GM12878 (cell line): ENCODE data around the gene SPRYD7. TPM values are rescaled to one million over a fixed set of nuclear protein-coding genes. Genes with fewer than 3 reads are reported as not detected.

Source experiments
- ATAC-seq: fragments of 200-7000 bp; cut with Tn5 transposase; 3 replicates; pipeline ENCODE4 v1.9.1; 2020; ENCODE audit warnings: mild to moderate bottlenecking, moderate library complexity
- BruUV-seq: library from RNA; stranded (reverse); fragments of 400-500 nt; replicated peaks from 2 replicates; lab custom pipeline; 2021; lab: Mats Ljungman, UMichigan
- CTCF ChIA-PET: fragments of 300-600 bp; sonication (Branson Sonifier 250); formaldehyde crosslinking; extraction: SDS; loops from one replicate; lab custom pipeline; 2021; ENCODE audit warnings: inconsistent platforms; lab: Yijun Ruan, JAX
- POLR2A ChIA-PET: fragments of 350-600 bp; formaldehyde crosslinking; extraction: SDS; loops from one replicate; lab custom pipeline; 2021; ENCODE audit warnings: inconsistent platforms; lab: Charles Lee
- RAD21 ChIA-PET: fragments of 300-600 bp; sonication (Branson Sonifier 250); formaldehyde crosslinking; loops from one replicate; lab custom pipeline; 2023; ENCODE audit warnings: antibody characterized with exemption; ENCODE audit not compliant: unreplicated experiment; lab: Charles Lee
- SMC1A ChIA-PET: fragments of 300-600 bp; sonication (Branson Sonifier 250); formaldehyde crosslinking; loops from one replicate; lab custom pipeline; 2023; ENCODE audit not compliant: unreplicated experiment, uncharacterized antibody; lab: Charles Lee
- DNase-seq: peaks from one replicate; pipeline ENCODE4 v3.0.0-alpha.2; 2011; ENCODE audit warnings: low read depth, low spot score
- FAIRE-seq: peaks from 3 replicates; lab custom pipeline; 2011; peaks lifted over from hg19 to GRCh38; lab: Jason Lieb, UNC
- H2AFZ ChIP-seq: 2 replicates; pipeline ENCODE4 v1.6.0; 2011; ENCODE audit warnings: low read depth, low read length, control low read depth; ENCODE audit not compliant: control insufficient read depth
- H3K27ac ChIP-seq: 2 replicates; pipeline ENCODE4 v1.5.1; 2011; ENCODE audit warnings: control low read depth; ENCODE audit not compliant: control insufficient read depth, insufficient read depth
- H3K27me3 ChIP-seq, 2 experiments: replicated peaks in 1 of 2; 2 replicates each; pipeline versions ENCODE4 v1.6.0 to v1.6.1; 2011; ENCODE audit warnings: low read length in 1 of 2; ENCODE audit not compliant: control insufficient read depth in 2 of 2, insufficient read depth in 2 of 2
- H3K36me3 ChIP-seq, 2 experiments: 2 replicates each; pipeline ENCODE4 v1.5.1; 2011; ENCODE audit warnings: low read length in 1 of 2; ENCODE audit not compliant: control insufficient read depth in 2 of 2, insufficient read depth in 2 of 2
- H3K4me1 ChIP-seq: 2 replicates; pipeline ENCODE4 v1.6.1; 2011; ENCODE audit warnings: mild to moderate bottlenecking, low read length, moderate library complexity, mixed read lengths; ENCODE audit not compliant: control insufficient read depth, insufficient read depth
- H3K4me2 ChIP-seq: 2 replicates; pipeline ENCODE4 v1.6.0; 2011; ENCODE audit warnings: control low read depth; ENCODE audit not compliant: control insufficient read depth, insufficient read depth
- H3K4me3 ChIP-seq: fragments of 200-600 bp; sonication (generic); 2 replicates; pipeline ENCODE4 v1.5.1; 2016
- H3K79me2 ChIP-seq: 2 replicates; pipeline ENCODE4 v1.6.0; 2011; ENCODE audit warnings: low read length; ENCODE audit not compliant: control insufficient read depth, insufficient read depth
- H3K9ac ChIP-seq: 2 replicates; pipeline ENCODE4 v1.8.0; 2011; ENCODE audit warnings: low read length, control low read depth, mixed read lengths; ENCODE audit not compliant: control insufficient read depth, insufficient read depth
- H3K9me3 ChIP-seq: replicated peaks from 3 replicates; pipeline ENCODE4 v1.5.1; 2011; ENCODE audit warnings: mild to moderate bottlenecking, low read length; ENCODE audit not compliant: control insufficient read depth, insufficient read depth
- H4K20me1 ChIP-seq: 2 replicates; pipeline ENCODE4 v1.6.0; 2011; ENCODE audit not compliant: control insufficient read depth, insufficient read depth
- ATF7 ChIP-seq: fragments of 450-650 bp; IDR thresholded peaks from 2 replicates; pipeline ENCODE4 v1.6.1; 2016; ENCODE audit warnings: low read depth, mild to moderate bottlenecking
- CEBPB ChIP-seq, 2 experiments: fragments of 150-350 bp in 1 of 2; IDR thresholded peaks; 2 replicates each; pipeline ENCODE4 v1.6.1; 2012 to 2014; ENCODE audit warnings: low read depth in 2 of 2, low read length in 2 of 2, borderline replicate concordance in 1 of 2, inconsistent platforms in 1 of 2
- CEBPZ ChIP-seq: fragments of 150-350 bp; IDR thresholded peaks from 2 replicates; pipeline ENCODE4 v1.6.1; 2016; ENCODE audit warnings: low read depth, low read length
- NR2C1 ChIP-seq: fragments of 450-650 bp; IDR thresholded peaks from 2 replicates; pipeline ENCODE4 v1.6.1; 2017; ENCODE audit warnings: antibody characterized with exemption, mild to moderate bottlenecking, moderate library complexity
- ZBTB33 ChIP-seq: fragments of 450-650 bp; IDR thresholded peaks from 2 replicates; pipeline ENCODE4 v1.6.1; 2017; ENCODE audit warnings: mild to moderate bottlenecking
- WGBS: methylation state at CpG from one replicate; pipeline ENCODE4 v1.1.6; 2016; ENCODE audit warnings: low lambda C conversion rate; ENCODE audit not compliant: insufficient replicate concordance, insufficient coverage; ENCODE audit errors: missing lambda C conversion rate; 5-methylcytosine and 5-hydroxymethylcytosine counted together
- in situ Hi-C: fragments of 300-500 bp; cut with MboI; formaldehyde crosslinking; loops from 9 replicates; pipeline ENCODE4 v1.14.3; 2018; ENCODE audit warnings: mixed read lengths
- intact Hi-C: fragments of 100-400 bp; cut with micrococcal nuclease; formaldehyde crosslinking; loops from one replicate; pipeline ENCODE4 v1.14.2; 2022; ENCODE audit not compliant: unreplicated experiment
- polyA plus RNA-seq, 11 experiments: library from polyadenylated mRNA; depleted of rRNA in 4 of 11; unstranded in 6 of 11; stranded (reverse) in 5 of 11; fragments of >200 nt; fragmentation: Nextera tagmentation in 4 of 11; fragmentation: Illumina TruSeq in 1 of 11; extraction: Ambion mirVana in 4 of 11; extraction: Trizol in 1 of 11; gene quantifications; 1 replicate in 1 of 11; 2 replicates in 10 of 11; pipeline versions ENCODE4 v1.2.1 to v1.2.3, GENCODE V29; 2011 to 2016; ENCODE audit warnings: inconsistent platforms in 2 of 11, missing spikeins in 2 of 11, low read depth in 1 of 11
- total RNA-seq, 4 experiments: library from RNA; depleted of rRNA in 3 of 4; stranded (reverse); fragments of >200 nt in 3 of 4; fragmentation: Illumina TruSeq in 1 of 4; extraction: Trizol in 1 of 4; gene quantifications; 2 replicates each; pipeline versions ENCODE4 v1.2.1 to v1.2.3, GENCODE V29; 2013 to 2021

SPRYD7 gene
- total and polyA plus RNA-seq, 10 of the 15 experiments (the other 5 are each of a cell fraction or from before 2014, with no cell fraction given) = 5.3 to 18.7 (median 9.6) TPM

DNA sequence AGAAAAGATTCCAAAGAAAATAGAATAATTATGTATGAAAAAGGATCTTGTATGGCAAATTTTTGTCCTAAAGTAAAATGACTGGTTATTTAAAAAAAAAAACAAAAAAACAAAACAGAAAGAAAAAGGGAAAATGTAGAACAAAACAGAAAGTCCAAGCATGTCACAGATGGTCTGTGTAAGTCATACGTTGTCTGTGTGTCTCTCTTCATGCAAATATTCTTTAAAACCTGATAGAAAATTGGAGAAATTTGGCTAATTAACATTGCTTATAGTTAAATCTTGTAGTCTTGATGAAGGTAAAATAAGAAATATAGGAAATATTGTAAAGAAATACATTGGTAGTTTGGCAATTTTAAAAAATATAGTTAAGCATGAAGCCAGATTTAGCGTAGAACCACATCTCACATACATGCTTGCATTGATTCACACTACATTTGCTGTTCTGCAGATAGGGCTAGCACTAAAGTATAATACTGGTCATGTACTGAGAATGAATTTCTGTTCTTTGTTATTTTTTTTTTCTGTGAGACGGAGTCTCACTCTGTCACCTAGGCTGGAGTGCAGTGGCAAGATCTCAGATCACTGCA lies 58.4 kb downstream of the SPRYD7 start:
- Histone ChIP-seq H3K4me2 (no peak overlapping the region), H3K27ac (no peak overlapping the region), H4K20me1 (no peaks in the 10 kb centered on the region), H3K79me2 (no peaks in the 10 kb centered on the region), H3K27me3 (no peaks in the 10 kb centered on the region), H3K9me3 (no peaks in the 10 kb centered on the region; the same call in none of the 3 replicates), H2AFZ (no peak overlapping the region), H3K4me3 (no peak overlapping the region), H3K36me3 (no peaks in the 10 kb centered on the region), H3K4me1 (no peaks in the 10 kb centered on the region), H3K9ac (no peak overlapping the region)
- TF ChIP-seq CEBPZ (peak; percentile 35; the same call in 1 of the 2 replicates), CEBPB (IDR thresholded peaks at IDR 0.05; ENCODE audit: borderline replicate concordance in 1 of 2, low read depth in 2 of 2, low read length in 2 of 2) (no peak), ZBTB33 (no peak), ATF7 (no peak), NR2C1 (no peak)
- ChIA-PET CTCF (no interaction called here), POLR2A (no interaction called here), SMC1A (no interaction called here), RAD21 (no interaction called here)
- in situ Hi-C loops (no loop called here), intact Hi-C loops (no loop called here)
- ATAC-seq (no peak), FAIRE-seq (no peak), DNase-seq (no peak)
- no TSS peak for BruUV-seq
- 37% methylated on average over 3 of the region's 3 CpGs for WGBS
